ENCODE data around the gene NR2C1. TPM values are rescaled to one million over a fixed set of nuclear protein-coding genes. Genes with fewer than 3 reads are reported as not detected.

NR2C1 gene
- total RNA-seq, 1 donor from 2014 or later, result 20.4 TPM

DNA sequence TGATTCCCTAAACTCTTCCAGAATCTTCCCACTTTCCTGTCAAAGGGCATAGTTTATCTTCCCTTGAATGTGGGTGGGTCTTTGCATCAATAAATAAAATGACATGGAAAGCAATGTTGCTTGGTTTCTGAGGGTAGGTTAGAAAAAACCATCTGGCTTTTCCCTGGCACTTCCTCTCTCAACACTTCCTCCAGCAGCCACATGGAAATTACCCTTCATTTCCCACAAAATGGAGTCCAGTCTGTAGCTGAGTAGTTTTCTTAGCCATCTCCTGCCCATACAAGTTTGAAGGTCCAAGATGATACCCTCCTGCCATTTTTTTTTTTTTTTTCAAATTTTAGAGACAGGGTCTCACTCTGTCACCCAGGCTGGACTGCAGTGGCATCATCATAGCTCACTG, 58.9 kb downstream of the NR2C1 start:
- Histone ChIP-seq H3K27me3 (ENCODE audit: control insufficient read depth in 3 of 3, insufficient read depth in 3 of 3, low read length in 3 of 3) (no peaks in the 10 kb centered on the region), H3K4me1 (ENCODE audit: control insufficient read depth in 3 of 3, insufficient read depth in 3 of 3, low read length in 3 of 3) (no peaks in the 10 kb centered on the region), H3K4me3 (ENCODE audit: low read length in 3 of 3) (no peak overlapping the region), H3K9ac (ENCODE audit: low read depth in 1 of 3, low read length in 3 of 3) (no peak overlapping the region), H3K36me3 (ENCODE audit: control insufficient read depth in 3 of 3, insufficient read depth in 3 of 3, low read length in 3 of 3) (peaks cover 0 to 2% (median 0%) of the 10 kb centered on the region in 3 donors), H3K27ac (ENCODE audit: low read depth, low read length) (no peak overlapping the region), H3K9me3 (ENCODE audit: control insufficient read depth in 3 of 3, low read length in 3 of 3) (no peaks in the 10 kb centered on the region)

DNA sequence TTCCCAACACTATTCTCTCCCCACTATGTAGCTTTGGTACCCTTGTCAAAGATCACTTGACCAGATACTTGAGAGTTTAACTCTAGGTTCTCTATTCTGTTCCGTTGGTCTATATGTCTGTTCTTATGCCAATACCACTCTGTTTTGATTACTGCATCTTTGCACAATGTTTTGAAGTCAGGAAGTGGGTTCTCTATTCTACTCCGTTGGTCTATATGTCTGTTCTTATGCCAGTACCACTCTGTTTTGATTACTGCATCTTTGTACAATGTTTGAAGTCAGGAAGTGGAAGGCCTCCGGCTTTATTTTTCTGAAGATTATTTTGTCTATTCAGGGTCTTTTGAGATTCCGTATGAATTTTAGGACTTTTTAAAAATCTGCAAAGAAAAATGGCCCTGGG, 67.2 kb downstream of the NR2C1 start:
- H3K27ac ChIP-seq (ENCODE audit: low read depth, low read length), result no peak overlapping the region
- H3K9me3 ChIP-seq (ENCODE audit: control insufficient read depth in 3 of 3, low read length in 3 of 3), result no peaks in the 10 kb centered on the region
- no peaks in the 10 kb centered on the region for H3K27me3 ChIP-seq (ENCODE audit: control insufficient read depth in 3 of 3, insufficient read depth in 3 of 3, low read length in 3 of 3)
- no peak overlapping the region for H3K9ac ChIP-seq (ENCODE audit: low read depth in 1 of 3, low read length in 3 of 3)
- H3K4me1 ChIP-seq (ENCODE audit: control insufficient read depth in 3 of 3, insufficient read depth in 3 of 3, low read length in 3 of 3), result peaks cover 0 to 8% (median 4%) of the 10 kb centered on the region in 3 donors
- no peak overlapping the region for H3K4me3 ChIP-seq (ENCODE audit: low read length in 3 of 3)
- H3K36me3 ChIP-seq (ENCODE audit: control insufficient read depth in 3 of 3, insufficient read depth in 3 of 3, low read length in 3 of 3), result peaks cover 0 to 2% (median under 1%) of the 10 kb centered on the region in 3 donors

GRCh38 chr12:95004610-95005009, 68.8 kb downstream of the NR2C1 start:
- Histone ChIP-seq H3K4me1 (ENCODE audit: control insufficient read depth in 3 of 3, insufficient read depth in 3 of 3, low read length in 3 of 3) (peaks cover 0 to 9% (median 8%) of the 10 kb centered on the region in 3 donors), H3K36me3 (ENCODE audit: control insufficient read depth in 3 of 3, insufficient read depth in 3 of 3, low read length in 3 of 3) (peaks cover 4 to 5% (median 5%) of the 10 kb centered on the region in 3 donors), H3K27ac (ENCODE audit: low read depth, low read length) (no peak overlapping the region), H3K9ac (ENCODE audit: low read depth in 1 of 3, low read length in 3 of 3) (no peak overlapping the region), H3K4me3 (ENCODE audit: low read length in 3 of 3) (no peak overlapping the region), H3K9me3 (ENCODE audit: control insufficient read depth in 3 of 3, low read length in 3 of 3) (no peaks in the 10 kb centered on the region), H3K27me3 (ENCODE audit: control insufficient read depth in 3 of 3, insufficient read depth in 3 of 3, low read length in 3 of 3) (no peaks in the 10 kb centered on the region)

DNA sequence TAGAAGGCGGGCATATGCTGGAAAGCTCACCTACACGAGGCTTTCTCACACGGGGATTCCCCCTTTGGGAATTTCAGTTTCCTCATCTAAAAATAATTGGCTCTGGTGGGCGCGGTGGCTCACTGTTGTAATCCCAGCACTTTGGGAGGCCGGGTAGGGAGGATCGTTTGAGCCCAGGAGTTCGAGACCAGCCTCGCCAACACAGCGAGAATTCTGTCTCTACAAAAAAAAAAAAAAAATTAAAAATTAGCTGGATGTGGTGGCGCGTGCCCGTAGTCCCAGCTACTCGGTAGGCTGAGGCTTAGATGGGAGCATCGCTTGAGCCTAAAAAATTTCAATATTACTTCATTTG, 69.5 kb downstream of the NR2C1 start:
- H3K36me3 ChIP-seq (ENCODE audit: control insufficient read depth in 3 of 3, insufficient read depth in 3 of 3, low read length in 3 of 3), result peaks cover 4 to 5% (median 5%) of the 10 kb centered on the region in 3 donors
- H3K4me1 ChIP-seq (ENCODE audit: control insufficient read depth in 3 of 3, insufficient read depth in 3 of 3, low read length in 3 of 3), result peaks cover 0 to 10% (median 8%) of the 10 kb centered on the region in 3 donors
- H3K4me3 ChIP-seq (ENCODE audit: low read length in 3 of 3), result peak overlapping the region; percentile 92 to 99 (median 96)
- no peaks in the 10 kb centered on the region for H3K27me3 ChIP-seq (ENCODE audit: control insufficient read depth in 3 of 3, insufficient read depth in 3 of 3, low read length in 3 of 3)
- H3K9me3 ChIP-seq (ENCODE audit: control insufficient read depth in 3 of 3, low read length in 3 of 3), result no peaks in the 10 kb centered on the region
- peak overlapping the region; percentile 78 for H3K27ac ChIP-seq (ENCODE audit: low read depth, low read length)
- H3K9ac ChIP-seq (ENCODE audit: low read depth in 1 of 3, low read length in 3 of 3), result peak overlapping the region; percentile 14 to 94 (median 91)

DNA sequence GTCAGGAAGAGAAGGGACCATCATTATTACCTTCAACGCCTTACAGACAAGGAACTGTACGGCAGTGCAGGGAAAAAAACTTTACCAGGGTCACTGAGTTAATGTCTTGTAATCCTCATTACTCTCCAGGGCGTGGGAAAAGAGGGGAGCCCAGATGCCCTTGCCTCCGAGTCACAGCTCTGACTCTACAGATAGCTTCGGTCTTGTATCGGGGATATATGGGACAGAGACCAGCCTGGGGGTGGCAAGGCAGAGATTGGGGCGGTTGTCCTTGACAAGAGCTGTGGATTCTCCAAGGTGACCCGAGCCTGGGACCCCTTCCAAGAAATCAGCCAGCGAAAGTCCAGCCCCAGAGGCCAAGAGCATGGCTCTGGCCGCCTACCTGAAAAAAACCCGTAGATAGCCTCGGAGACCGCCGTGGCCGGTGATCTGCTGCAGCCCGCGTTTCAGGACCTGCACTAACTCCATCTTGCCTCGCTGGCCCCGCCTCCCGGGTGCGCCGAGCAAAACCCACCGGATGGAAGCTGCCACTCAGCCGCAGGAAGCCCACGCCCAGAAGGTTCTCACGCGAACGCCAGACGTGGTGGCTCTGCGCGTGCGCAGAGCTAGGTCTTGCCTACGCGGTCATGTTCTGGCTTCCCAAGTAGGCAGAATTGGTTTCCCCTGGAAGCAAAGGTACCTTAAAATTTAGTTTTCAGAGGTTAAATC, 70.1 kb downstream of the NR2C1 start, which contains the start of gene NDUFA12:
NDUFA12 (minus strand) TSS at position 485 of the 708 bp plus-strand sequence; CDS start at position 468, 17 bp downstream.
- Histone ChIP-seq H3K9me3 (ENCODE audit: control insufficient read depth in 3 of 3, low read length in 3 of 3) (no peaks in the 10 kb centered on the region), H3K27ac (ENCODE audit: low read depth, low read length) (peak within 1 kb of the TSS; percentile 78), H3K9ac (ENCODE audit: low read depth in 1 of 3, low read length in 3 of 3) (peak within 1 kb of the TSS; percentile 91 to 94 (median 94)), H3K4me1 (ENCODE audit: control insufficient read depth in 3 of 3, insufficient read depth in 3 of 3, low read length in 3 of 3) (peaks cover 0 to 10% (median 8%) of the 10 kb centered on the region in 3 donors), H3K27me3 (ENCODE audit: control insufficient read depth in 3 of 3, insufficient read depth in 3 of 3, low read length in 3 of 3) (no peaks in the 10 kb centered on the region), H3K4me3 (ENCODE audit: low read length in 3 of 3) (peak within 1 kb of the TSS; percentile 92 to 99 (median 96)), H3K36me3 (ENCODE audit: control insufficient read depth in 3 of 3, insufficient read depth in 3 of 3, low read length in 3 of 3) (peaks cover 4 to 5% (median 5%) of the 10 kb centered on the region in 3 donors)

DNA sequence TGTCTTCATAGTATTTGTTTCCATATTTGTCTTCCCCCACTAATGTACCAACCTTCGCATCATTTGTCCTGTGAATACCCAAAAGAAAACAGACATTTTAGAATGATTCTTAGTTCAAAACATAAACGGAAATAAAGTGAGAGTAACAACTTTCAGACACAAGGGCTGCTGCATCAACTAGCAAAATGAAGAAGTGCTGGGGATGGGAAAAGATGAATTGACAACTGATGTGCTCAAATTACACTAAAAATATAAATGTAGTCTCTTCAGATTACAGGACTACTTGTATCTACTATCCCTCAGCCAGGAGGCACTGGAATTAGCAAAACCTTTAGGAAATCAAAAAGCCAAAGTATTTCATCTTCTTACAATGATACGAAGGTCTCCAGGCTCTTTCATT, 70.7 kb downstream of the NR2C1 start:
- Histone ChIP-seq H3K27ac (ENCODE audit: low read depth, low read length) (peak overlapping the region; percentile 78), H3K4me1 (ENCODE audit: control insufficient read depth in 3 of 3, insufficient read depth in 3 of 3, low read length in 3 of 3) (peaks cover 0 to 10% (median 8%) of the 10 kb centered on the region in 3 donors), H3K36me3 (ENCODE audit: control insufficient read depth in 3 of 3, insufficient read depth in 3 of 3, low read length in 3 of 3) (peaks cover 4 to 5% (median 5%) of the 10 kb centered on the region in 3 donors), H3K9ac (ENCODE audit: low read depth in 1 of 3, low read length in 3 of 3) (peak overlapping the region; percentile 91 to 94 (median 94)), H3K9me3 (ENCODE audit: control insufficient read depth in 3 of 3, low read length in 3 of 3) (no peaks in the 10 kb centered on the region), H3K27me3 (ENCODE audit: control insufficient read depth in 3 of 3, insufficient read depth in 3 of 3, low read length in 3 of 3) (no peaks in the 10 kb centered on the region), H3K4me3 (ENCODE audit: low read length in 3 of 3) (peak overlapping the region; percentile 92 to 99 (median 96))

- H3K27me3 ChIP-seq (ENCODE audit: control insufficient read depth in 3 of 3, insufficient read depth in 3 of 3, low read length in 3 of 3), result no peaks in the 10 kb centered on the region
Measured at GRCh38 chr12:94998326-94998725, 75.1 kb downstream of the NR2C1 start.

GRCh38 chr12:94997726-94998125, 75.7 kb downstream of the NR2C1 start:
- H3K9me3 ChIP-seq (ENCODE audit: control insufficient read depth in 3 of 3, low read length in 3 of 3), result no peaks in the 10 kb centered on the region
- H3K36me3 ChIP-seq (ENCODE audit: control insufficient read depth in 3 of 3, insufficient read depth in 3 of 3, low read length in 3 of 3), result peaks cover 4 to 9% (median 7%) of the 10 kb centered on the region in 3 donors
- no peaks in the 10 kb centered on the region for H3K27me3 ChIP-seq (ENCODE audit: control insufficient read depth in 3 of 3, insufficient read depth in 3 of 3, low read length in 3 of 3)
- peaks cover 0 to 9% (median 3%) of the 10 kb centered on the region in 3 donors for H3K4me1 ChIP-seq (ENCODE audit: control insufficient read depth in 3 of 3, insufficient read depth in 3 of 3, low read length in 3 of 3)
- H3K27ac ChIP-seq (ENCODE audit: low read depth, low read length), result no peak overlapping the region
- H3K9ac ChIP-seq (ENCODE audit: low read depth in 1 of 3, low read length in 3 of 3), result no peak overlapping the region
- H3K4me3 ChIP-seq (ENCODE audit: low read length in 3 of 3), result no peak overlapping the region

More at GRCh38 chr12:94998326-94998725, 75.1 kb downstream of the NR2C1 start:
- peaks cover 4 to 9% (median 5%) of the 10 kb centered on the region in 3 donors for H3K36me3 ChIP-seq (ENCODE audit: control insufficient read depth in 3 of 3, insufficient read depth in 3 of 3, low read length in 3 of 3)
- peaks cover 0 to 10% (median 8%) of the 10 kb centered on the region in 3 donors for H3K4me1 ChIP-seq (ENCODE audit: control insufficient read depth in 3 of 3, insufficient read depth in 3 of 3, low read length in 3 of 3)
- no peak overlapping the region for H3K9ac ChIP-seq (ENCODE audit: low read depth in 1 of 3, low read length in 3 of 3)
- H3K9me3 ChIP-seq (ENCODE audit: control insufficient read depth in 3 of 3, low read length in 3 of 3), result no peaks in the 10 kb centered on the region
- no peak overlapping the region for H3K27ac ChIP-seq (ENCODE audit: low read depth, low read length)
- H3K4me3 ChIP-seq (ENCODE audit: low read length in 3 of 3), result no peak overlapping the region

GRCh38 chr12:94997061-94997460, 76.4 kb downstream of the NR2C1 start:
- no peaks in the 10 kb centered on the region for H3K27me3 ChIP-seq (ENCODE audit: control insufficient read depth in 3 of 3, insufficient read depth in 3 of 3, low read length in 3 of 3)
- no peak overlapping the region for H3K9ac ChIP-seq (ENCODE audit: low read depth in 1 of 3, low read length in 3 of 3)
- H3K4me3 ChIP-seq (ENCODE audit: low read length in 3 of 3), result no peak overlapping the region
- peaks cover 0 to 6% (median 0%) of the 10 kb centered on the region in 3 donors for H3K4me1 ChIP-seq (ENCODE audit: control insufficient read depth in 3 of 3, insufficient read depth in 3 of 3, low read length in 3 of 3)
- H3K36me3 ChIP-seq (ENCODE audit: control insufficient read depth in 3 of 3, insufficient read depth in 3 of 3, low read length in 3 of 3), result peaks cover 4 to 14% (median 13%) of the 10 kb centered on the region in 3 donors
- H3K9me3 ChIP-seq (ENCODE audit: control insufficient read depth in 3 of 3, low read length in 3 of 3), result no peaks in the 10 kb centered on the region
- H3K27ac ChIP-seq (ENCODE audit: low read depth, low read length), result no peak overlapping the region

- Histone ChIP-seq H3K4me1 (ENCODE audit: control insufficient read depth in 3 of 3, insufficient read depth in 3 of 3, low read length in 3 of 3) (no peaks in the 10 kb centered on the region), H3K27ac (ENCODE audit: low read depth, low read length) (no peak overlapping the region), H3K9me3 (ENCODE audit: control insufficient read depth in 3 of 3, low read length in 3 of 3) (no peaks in the 10 kb centered on the region), H3K27me3 (ENCODE audit: control insufficient read depth in 3 of 3, insufficient read depth in 3 of 3, low read length in 3 of 3) (no peaks in the 10 kb centered on the region), H3K4me3 (ENCODE audit: low read length in 3 of 3) (no peak overlapping the region), H3K9ac (ENCODE audit: low read depth in 1 of 3, low read length in 3 of 3) (no peak overlapping the region), H3K36me3 (ENCODE audit: control insufficient read depth in 3 of 3, insufficient read depth in 3 of 3, low read length in 3 of 3) (peaks cover 0 to 12% (median 8%) of the 10 kb centered on the region in 3 donors)
Measured at GRCh38 chr12:94994312-94994711, 79.1 kb downstream of the NR2C1 start.
